DND-41 (cell line): Measurements from ENCODE around the gene CD79A.

Experiments used
- CTCF ChIP-seq: IDR thresholded peaks from 2 replicates; pipeline ENCODE4 v1.5.1; 2012; ENCODE audit warnings: borderline replicate concordance, low read length, moderate library complexity, mild to moderate bottlenecking; ENCODE audit not compliant: poor library complexity, severe bottlenecking; ENCODE audit errors: extremely low read depth
- EZH2 ChIP-seq: IDR thresholded peaks from 3 replicates; pipeline ENCODE4 v1.6.1; 2012; ENCODE audit warnings: borderline replicate concordance, low read depth, mild to moderate bottlenecking, moderate library complexity, low read length, inconsistent platforms; ENCODE audit not compliant: severe bottlenecking

- no peak for TF ChIP-seq CTCF
- TF ChIP-seq EZH2: no peak
These were observed 33.3 kb downstream of the CD79A start for GRCh38 chr19:41910240-41910991.
